Keratinocyte (primary cell): ENCODE results near the gene MED8. TPM values are rescaled to one million over a fixed set of nuclear protein-coding genes. Genes with fewer than 3 reads are reported as not detected.
A peak's percentile ranks its signal among the peaks of the same experiment; 100 is the strongest.

Experiments
- DNase-seq: peaks from one replicate; pipeline ENCODE4 v3.0.0-alpha.2; 2011; ENCODE audit warnings: low read depth, missing footprints, low spot score
- FAIRE-seq: peaks from 2 replicates; lab custom pipeline; 2011; peaks lifted over from hg19 to GRCh38; lab: Jason Lieb, UNC
- H2AFZ ChIP-seq: 2 replicates; pipeline ENCODE4 v1.6.0; 2012; ENCODE audit warnings: low read length, control low read depth, inconsistent platforms; ENCODE audit not compliant: control insufficient read depth
- H3K27ac ChIP-seq: 2 replicates; pipeline ENCODE4 v1.5.1; 2011; ENCODE audit warnings: low read length; ENCODE audit not compliant: control insufficient read depth, insufficient read depth
- H3K27me3 ChIP-seq: 3 replicates; pipeline ENCODE4 v1.6.0; 2011; ENCODE audit warnings: low read length; ENCODE audit not compliant: control insufficient read depth, insufficient read depth; ENCODE audit errors: extremely low read depth
- H3K36me3 ChIP-seq, 2 experiments: 2 replicates in 1 of 2; 3 replicates in 1 of 2; pipeline ENCODE4 v1.5.1; 2011; ENCODE audit warnings: low read length in 2 of 2, mild to moderate bottlenecking in 1 of 2; ENCODE audit not compliant: control insufficient read depth in 2 of 2, insufficient read depth in 2 of 2; ENCODE audit errors: extremely low read depth in 1 of 2
- H3K4me1 ChIP-seq: 3 replicates; pipeline ENCODE4 v1.5.1; 2011; ENCODE audit warnings: low read length; ENCODE audit not compliant: control insufficient read depth, insufficient read depth; ENCODE audit errors: extremely low read depth
- H3K4me2 ChIP-seq: 3 replicates; pipeline ENCODE4 v1.6.0; 2011; ENCODE audit warnings: low read depth, low read length; ENCODE audit not compliant: control insufficient read depth, insufficient read depth; ENCODE audit errors: extremely low read depth
- H3K4me3 ChIP-seq, 3 experiments: fragments of 200-600 bp in 1 of 3; sonication (generic) in 1 of 3; 2 replicates in 2 of 3; 3 replicates in 1 of 3; pipeline ENCODE4 v1.5.1; 2011 to 2016; ENCODE audit warnings: low read length in 3 of 3, mild to moderate bottlenecking in 3 of 3, control low read depth in 2 of 3, inconsistent platforms in 1 of 3, low read depth in 1 of 3, mixed read lengths in 1 of 3, mixed run types in 1 of 3, moderate library complexity in 1 of 3; ENCODE audit not compliant: control insufficient read depth in 2 of 3, insufficient read depth in 2 of 3; ENCODE audit errors: extremely low read depth in 1 of 3
- H3K79me2 ChIP-seq: 2 replicates; pipeline ENCODE4 v1.6.0; 2012; ENCODE audit warnings: low read length; ENCODE audit not compliant: control insufficient read depth, insufficient read depth
- H3K9ac ChIP-seq: 3 replicates; pipeline ENCODE4 v1.6.0; 2011; ENCODE audit warnings: low read length; ENCODE audit not compliant: control insufficient read depth, insufficient read depth; ENCODE audit errors: extremely low read depth
- H3K9me1 ChIP-seq: 3 replicates; pipeline ENCODE4 v1.6.0; 2011; ENCODE audit warnings: low read length; ENCODE audit not compliant: control insufficient read depth, insufficient read depth; ENCODE audit errors: extremely low read depth
- H3K9me3 ChIP-seq: 2 replicates; pipeline ENCODE4 v1.5.1; 2012; ENCODE audit warnings: low read depth, low read length; ENCODE audit not compliant: control insufficient read depth
- H4K20me1 ChIP-seq: 3 replicates; pipeline ENCODE4 v1.6.0; 2011; ENCODE audit warnings: low read length; ENCODE audit not compliant: control insufficient read depth, insufficient read depth; ENCODE audit errors: extremely low read depth
- EZH2 ChIP-seq: IDR thresholded peaks from one replicate; pipeline ENCODE4 v1.6.1; 2012; ENCODE audit warnings: inconsistent platforms, mild to moderate bottlenecking, low read length, moderate library complexity
- dilution Hi-C: fragments of 300-500 bp; cut with MboI; formaldehyde crosslinking; loops from one replicate; pipeline ENCODE4 v1.7.0; 2020; ENCODE audit warnings: low sequenced_read_pairs; ENCODE audit not compliant: extremely low pct_ligation_motif_present
- polyA plus RNA-seq, 5 experiments: library from polyadenylated mRNA; depleted of rRNA in 3 of 5; stranded (reverse) in 3 of 5; stranded (forward) in 1 of 5; unstranded in 1 of 5; fragments of >200 nt; gene quantifications; 1 replicate in 1 of 5; 2 replicates in 3 of 5; 3 replicates in 1 of 5; pipeline versions ENCODE4 v1.2.1 to v1.2.3, GENCODE V29; 2011 to 2012; ENCODE audit warnings: missing spikeins in 2 of 5, low read depth in 1 of 5, low replicate concordance in 1 of 5
- TF ChIP-seq, protein P1 (sequence below), 3 experiments: IDR thresholded peaks in 1 of 3; conservative IDR thresholded peaks in 1 of 3; optimal IDR thresholded peaks in 1 of 3; 2 replicates in 2 of 3; 3 replicates in 1 of 3; pipeline versions ENCODE3 to v1.5.1; 2011; ENCODE audit warnings: low read length in 3 of 3, mild to moderate bottlenecking in 3 of 3, moderate library complexity in 2 of 3, control low read depth in 1 of 3, inconsistent platforms in 1 of 3; ENCODE audit not compliant: insufficient read depth in 2 of 3; ENCODE audit errors: extremely low read depth in 1 of 3

Gene MED8
- polyA plus RNA-seq, 1 donor (not counting 4 experiments of a cell fraction or from before 2014, with no cell fraction given): 14.3 TPM

DNA sequence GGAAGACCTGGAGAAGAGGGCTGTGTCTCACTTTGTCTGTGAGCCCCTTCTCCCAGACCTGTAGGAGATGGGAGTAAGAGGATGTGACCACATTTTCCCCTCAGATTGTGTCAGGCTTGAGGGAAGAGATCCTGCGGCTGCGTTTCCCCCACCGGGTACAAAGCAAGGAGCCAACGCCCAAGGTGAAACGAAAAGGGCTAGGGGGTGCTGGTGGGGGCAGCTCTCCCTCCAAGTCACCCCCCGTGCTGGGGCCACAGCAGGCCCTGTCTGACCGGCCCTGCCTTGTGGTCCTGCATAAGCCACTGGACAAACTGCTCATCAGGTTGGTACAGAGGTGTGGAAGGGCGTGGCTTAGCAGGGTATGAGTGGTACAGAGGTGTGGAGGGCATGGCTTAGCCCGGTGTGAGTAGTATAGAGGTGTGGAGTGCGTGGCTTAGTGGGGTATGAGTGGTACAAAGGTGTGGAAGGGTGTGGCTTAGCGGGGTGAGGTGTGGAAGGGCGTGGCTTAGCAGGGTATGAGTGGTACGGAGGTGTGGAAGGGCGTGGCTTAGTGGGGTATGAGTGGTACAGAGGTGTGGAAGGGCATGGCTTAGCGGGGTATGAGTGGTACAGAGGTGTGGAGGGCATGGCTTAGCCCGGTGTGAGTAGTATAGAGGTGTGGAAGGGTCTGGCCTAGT is 33.5 kb upstream of the MED8 start:
- H3K4me3 ChIP-seq: no peak overlapping the region
- H3K27me3 ChIP-seq: no peaks in the 10 kb centered on the region
- TF ChIP-seq, protein P1, sequence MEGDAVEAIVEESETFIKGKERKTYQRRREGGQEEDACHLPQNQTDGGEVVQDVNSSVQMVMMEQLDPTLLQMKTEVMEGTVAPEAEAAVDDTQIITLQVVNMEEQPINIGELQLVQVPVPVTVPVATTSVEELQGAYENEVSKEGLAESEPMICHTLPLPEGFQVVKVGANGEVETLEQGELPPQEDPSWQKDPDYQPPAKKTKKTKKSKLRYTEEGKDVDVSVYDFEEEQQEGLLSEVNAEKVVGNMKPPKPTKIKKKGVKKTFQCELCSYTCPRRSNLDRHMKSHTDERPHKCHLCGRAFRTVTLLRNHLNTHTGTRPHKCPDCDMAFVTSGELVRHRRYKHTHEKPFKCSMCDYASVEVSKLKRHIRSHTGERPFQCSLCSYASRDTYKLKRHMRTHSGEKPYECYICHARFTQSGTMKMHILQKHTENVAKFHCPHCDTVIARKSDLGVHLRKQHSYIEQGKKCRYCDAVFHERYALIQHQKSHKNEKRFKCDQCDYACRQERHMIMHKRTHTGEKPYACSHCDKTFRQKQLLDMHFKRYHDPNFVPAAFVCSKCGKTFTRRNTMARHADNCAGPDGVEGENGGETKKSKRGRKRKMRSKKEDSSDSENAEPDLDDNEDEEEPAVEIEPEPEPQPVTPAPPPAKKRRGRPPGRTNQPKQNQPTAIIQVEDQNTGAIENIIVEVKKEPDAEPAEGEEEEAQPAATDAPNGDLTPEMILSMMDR (optimal IDR thresholded peaks at IDR 0.05 in 1 of 3, IDR thresholded peaks at IDR 0.05 in 1 of 3, conservative IDR thresholded peaks at IDR 0.05 in 1 of 3; ENCODE audit: extremely low read depth in 1 of 3, insufficient read depth in 2 of 3, low read length in 3 of 3): no peak
- no peak for TF ChIP-seq EZH2
- H3K4me1 ChIP-seq: no peaks in the 10 kb centered on the region
- H3K4me2 ChIP-seq: no peak overlapping the region
- H3K36me3 ChIP-seq: peaks cover 65 to 75% of the 10 kb centered on the region in 2 experiments
- FAIRE-seq (no peak), DNase-seq (no peak)
- peak overlapping the region; percentile 34 for H3K9ac ChIP-seq
- peaks cover 8% of the 10 kb centered on the region for H3K9me3 ChIP-seq
- no peak overlapping the region for H2AFZ ChIP-seq
- H3K9me1 ChIP-seq: no peaks in the 10 kb centered on the region
- dilution Hi-C loops: no loop called here
- no peaks in the 10 kb centered on the region for H3K79me2 ChIP-seq
- no peaks in the 10 kb centered on the region for H4K20me1 ChIP-seq
- H3K27ac ChIP-seq: peak overlapping the region; percentile 81

DNA sequence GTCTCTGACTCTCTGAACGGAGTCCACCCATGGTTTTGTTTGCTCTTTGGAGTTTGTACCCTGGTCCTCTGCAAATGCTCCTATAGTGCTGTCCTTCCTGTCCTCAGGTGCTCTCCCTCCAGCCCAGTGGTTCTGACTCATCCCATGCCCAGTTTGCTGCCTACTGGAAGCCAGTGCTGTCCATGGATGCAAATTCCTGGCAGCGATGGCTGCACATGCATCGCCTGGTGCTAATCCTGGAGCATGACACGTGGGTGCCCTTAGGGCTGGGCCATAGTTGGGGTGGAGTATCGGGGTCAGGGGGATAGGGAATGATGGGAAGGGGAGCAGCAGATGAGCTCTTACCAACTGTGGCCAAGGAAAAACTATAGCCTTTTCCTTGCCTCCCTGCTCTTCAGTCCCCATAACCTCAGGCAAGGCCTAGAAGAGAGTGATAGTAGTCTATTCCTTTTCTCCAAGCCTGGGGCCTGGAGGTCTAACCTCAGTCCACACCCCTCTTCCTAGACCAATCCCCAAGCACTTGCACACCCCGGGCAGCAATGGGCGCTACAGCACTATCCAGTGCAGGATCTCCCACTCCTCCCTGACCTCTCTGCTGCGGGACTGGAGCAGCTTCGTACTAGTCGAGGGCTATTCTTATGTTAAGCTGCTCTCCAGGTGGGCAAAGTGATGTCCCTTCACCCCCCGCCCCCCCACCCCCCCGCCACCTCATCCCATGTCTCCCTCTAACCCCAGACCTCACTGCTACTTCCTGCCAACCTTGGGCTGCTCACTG is 32.6 kb upstream of the MED8 start:
- Histone ChIP-seq H3K9me3 (peaks cover 8% of the 10 kb centered on the region), H2AFZ (no peak overlapping the region), H3K79me2 (no peaks in the 10 kb centered on the region), H3K4me1 (no peaks in the 10 kb centered on the region), H3K36me3 (peaks cover 55 to 74% of the 10 kb centered on the region in 2 experiments), H3K9ac (no peak overlapping the region), H3K4me2 (no peak overlapping the region), H3K27me3 (no peaks in the 10 kb centered on the region), H3K9me1 (no peaks in the 10 kb centered on the region), H3K4me3 (no peak overlapping the region), H4K20me1 (no peaks in the 10 kb centered on the region), H3K27ac (no peak overlapping the region)
- dilution Hi-C loops: no loop called here
- DNase-seq (no peak), FAIRE-seq (no peak)
- no peak for TF ChIP-seq EZH2
- TF ChIP-seq, protein P1 (optimal IDR thresholded peaks at IDR 0.05 in 1 of 3, IDR thresholded peaks at IDR 0.05 in 1 of 3, conservative IDR thresholded peaks at IDR 0.05 in 1 of 3; ENCODE audit: extremely low read depth in 1 of 3, insufficient read depth in 2 of 3, low read length in 3 of 3): no peak
